Measurements from ENCODE around the gene SNX25.

GRCh38 chr4:185224597-185224996 is 15.2 kb downstream of the SNX25 start:
- no peak for TF ChIP-seq CTCF (IDR thresholded peaks at IDR 0.05)
- no peak for TF ChIP-seq POLR2A (IDR thresholded peaks at IDR 0.05)
